Breast epithelium (tissue), 4 donors: ENCODE results near the gene ATP5PF. TPM values are rescaled to one million over a fixed set of nuclear protein-coding genes. Genes with fewer than 3 reads are reported as not detected.
"Not testable (repeated sequence)": the region's sequence is repeated elsewhere in the genome, so short reads cannot be mapped to it uniquely, and the experiment has no call there.

Experiments
- DNase-seq, 2 donors: peaks; one replicate each; pipeline ENCODE4 v3.0.0-alpha.2; 2019; ENCODE audit warnings: low spot score in 2 of 2
- H3K27ac ChIP-seq, 2 donors: fragments of 200-600 bp; sonication (generic) in 1 of 2; one replicate each; pipeline ENCODE4 v1.5.1; 2016 to 2019; ENCODE audit warnings: mild to moderate bottlenecking in 1 of 2
- H3K27me3 ChIP-seq, 2 donors: fragments of 200-600 bp; sonication (generic) in 1 of 2; one replicate each; pipeline versions ENCODE4 v1.5.1 to v1.6.0; 2017 to 2019; ENCODE audit warnings: control low read depth in 1 of 2, mild to moderate bottlenecking in 1 of 2
- H3K36me3 ChIP-seq: fragments of 200-600 bp; one replicate; pipeline ENCODE4 v1.5.1; 2019
- H3K4me1 ChIP-seq, 2 donors: fragments of 200-600 bp; sonication (generic); one replicate each; pipeline ENCODE4 v1.5.1; 2016 to 2019; ENCODE audit warnings: control low read depth in 1 of 2
- H3K4me3 ChIP-seq, 3 donors: fragments of 200-600 bp; sonication (generic); 1 replicate in 2 of 3; 2 replicates in 1 of 3; pipeline ENCODE4 v1.5.1; 2016 to 2019; ENCODE audit warnings: mild to moderate bottlenecking in 3 of 3, moderate library complexity in 2 of 3
- H3K9me3 ChIP-seq, 2 donors: fragments of 200-600 bp; sonication (generic) in 1 of 2; one replicate each; pipeline ENCODE4 v1.5.1; 2016 to 2019; ENCODE audit warnings: control low read depth in 1 of 2
- CTCF ChIP-seq, 3 donors: fragments of 450-650 bp; IDR thresholded peaks; one replicate each; pipeline ENCODE4 v1.5.1; 2016 to 2017; ENCODE audit warnings: antibody characterized with exemption in 3 of 3, mild to moderate bottlenecking in 3 of 3, moderate library complexity in 3 of 3
- POLR2A ChIP-seq: fragments of 450-650 bp; IDR thresholded peaks from one replicate; pipeline ENCODE4 v1.6.1; 2016; ENCODE audit warnings: antibody characterized with exemption, mild to moderate bottlenecking, moderate library complexity
- POLR2AphosphoS5 ChIP-seq, 3 donors: sonication (generic); formaldehyde crosslinking; IDR thresholded peaks; one replicate each; pipeline ENCODE4 v1.6.1; 2017; ENCODE audit warnings: antibody characterized with exemption in 3 of 3
- intact Hi-C: fragments of 100-400 bp; cut with DNase I; formaldehyde crosslinking; loops from one replicate; pipeline ENCODE4 v1.15.1; 2023; ENCODE audit warnings: low total_unique reads
- total RNA-seq, 3 donors: library from RNA; depleted of rRNA; stranded (reverse); fragments of >200 nt; gene quantifications; one replicate each; pipeline ENCODE4 v1.1.0, GENCODE V29; 2016

Gene ATP5PF
- total RNA-seq, 3 donors from 2014 or later = 72.1 to 106 (median 77.3) TPM

DNA sequence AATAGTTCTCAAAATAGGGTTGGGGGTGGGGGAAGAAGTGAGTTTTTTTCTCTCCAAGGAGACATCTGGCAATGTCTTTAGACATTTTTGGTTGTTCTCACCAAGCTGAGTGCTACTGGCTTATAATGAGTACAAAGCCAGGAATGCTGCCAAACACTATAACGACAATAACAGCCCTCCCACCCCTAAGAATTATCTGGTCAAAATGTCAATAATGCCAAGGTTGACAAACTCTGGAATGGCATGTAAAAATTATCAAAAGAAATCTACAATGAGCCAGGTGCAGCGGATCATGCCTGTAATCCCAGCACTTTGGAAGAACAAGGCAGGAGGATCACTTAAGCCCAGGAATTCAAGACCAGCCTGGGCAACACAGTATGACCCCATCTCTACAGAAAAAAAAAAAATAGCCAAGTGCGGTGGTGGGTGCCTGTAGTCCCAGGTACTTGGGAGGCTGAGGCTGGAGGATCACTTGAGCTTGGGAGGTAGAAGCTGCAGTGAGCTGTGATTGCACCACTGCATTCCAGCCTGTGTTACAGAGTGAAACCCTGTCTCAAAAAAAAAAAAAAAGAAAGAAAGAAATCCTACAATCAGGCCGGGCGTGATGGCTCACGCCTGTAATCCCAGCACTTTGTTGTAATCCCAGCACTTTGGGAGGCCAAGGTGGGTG, 2.5 kb downstream of the ATP5PF start:
- peaks cover 5 to 8% of the 10 kb centered on the region in 2 donors for H3K4me1 ChIP-seq

DNA sequence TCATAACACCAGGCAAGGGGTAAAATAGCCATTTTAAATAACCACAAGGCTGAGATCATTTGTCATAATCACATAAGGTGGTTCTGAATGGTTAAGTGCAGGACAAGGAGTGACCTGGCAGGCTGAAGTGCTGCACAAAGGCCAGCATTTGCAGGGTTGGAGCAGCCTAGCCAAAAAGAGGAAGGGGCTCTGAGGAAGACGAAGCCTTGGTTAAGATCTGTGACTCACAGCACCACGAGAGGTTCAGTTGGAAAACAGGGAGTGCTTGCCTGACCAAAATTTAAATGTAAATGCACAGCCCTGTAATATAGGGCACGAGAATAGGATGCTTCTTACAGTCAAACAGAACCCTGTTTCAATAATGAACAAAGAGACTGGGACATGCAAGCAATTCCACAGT, 12.1 kb downstream of the ATP5PF start:
- DNase-seq = no peak
- H3K27me3 ChIP-seq = no peaks in the 10 kb centered on the region
- intact Hi-C loops = no loop called here
- no peak overlapping the region for H3K4me3 ChIP-seq
- H3K36me3 ChIP-seq = no peaks in the 10 kb centered on the region
- H3K9me3 ChIP-seq = no peaks in the 10 kb centered on the region
- H3K27ac ChIP-seq = no peak overlapping the region
- H3K4me1 ChIP-seq = no peaks in the 10 kb centered on the region
- TF ChIP-seq POLR2AphosphoS5 (IDR thresholded peaks at IDR 0.05) (no peak), POLR2A (no peak), CTCF (IDR thresholded peaks at IDR 0.05) (no peak)

More for the DNA sequence above, 2.5 kb downstream of the ATP5PF start:
- H3K36me3 ChIP-seq = no peaks in the 10 kb centered on the region
- no peak for DNase-seq
- no peaks in the 10 kb centered on the region for H3K9me3 ChIP-seq
- intact Hi-C loops = no loop called here
- H3K27ac ChIP-seq = no peak overlapping the region
- H3K4me3 ChIP-seq = no peak overlapping the region
- TF ChIP-seq CTCF (IDR thresholded peaks at IDR 0.05) (no peak), POLR2AphosphoS5 (IDR thresholded peaks at IDR 0.05) (no peak), POLR2A (no peak)
- H3K27me3 ChIP-seq = no peaks in the 10 kb centered on the region

DNA sequence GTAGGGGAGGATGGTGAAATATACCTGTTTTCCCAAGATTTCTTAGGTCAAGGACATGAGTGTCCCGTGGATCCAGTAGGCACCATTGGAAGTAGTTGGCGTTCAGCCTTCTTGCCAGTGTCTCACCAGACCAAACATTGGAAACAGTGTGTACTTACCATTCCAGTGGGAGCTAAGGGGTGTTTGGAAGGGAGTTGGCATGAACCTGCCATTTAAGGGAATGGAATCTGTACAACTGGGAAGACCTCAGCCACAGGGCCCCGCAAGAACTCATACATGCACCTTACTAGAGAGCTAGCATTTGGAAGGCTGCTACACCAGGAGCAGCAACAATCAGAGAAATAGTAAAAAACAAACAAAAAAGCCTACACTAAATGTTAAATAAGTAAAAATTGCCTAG, 12.7 kb downstream of the ATP5PF start:
- no peak overlapping the region for H3K4me3 ChIP-seq
- no peaks in the 10 kb centered on the region for H3K36me3 ChIP-seq
- no peak for DNase-seq

DNA sequence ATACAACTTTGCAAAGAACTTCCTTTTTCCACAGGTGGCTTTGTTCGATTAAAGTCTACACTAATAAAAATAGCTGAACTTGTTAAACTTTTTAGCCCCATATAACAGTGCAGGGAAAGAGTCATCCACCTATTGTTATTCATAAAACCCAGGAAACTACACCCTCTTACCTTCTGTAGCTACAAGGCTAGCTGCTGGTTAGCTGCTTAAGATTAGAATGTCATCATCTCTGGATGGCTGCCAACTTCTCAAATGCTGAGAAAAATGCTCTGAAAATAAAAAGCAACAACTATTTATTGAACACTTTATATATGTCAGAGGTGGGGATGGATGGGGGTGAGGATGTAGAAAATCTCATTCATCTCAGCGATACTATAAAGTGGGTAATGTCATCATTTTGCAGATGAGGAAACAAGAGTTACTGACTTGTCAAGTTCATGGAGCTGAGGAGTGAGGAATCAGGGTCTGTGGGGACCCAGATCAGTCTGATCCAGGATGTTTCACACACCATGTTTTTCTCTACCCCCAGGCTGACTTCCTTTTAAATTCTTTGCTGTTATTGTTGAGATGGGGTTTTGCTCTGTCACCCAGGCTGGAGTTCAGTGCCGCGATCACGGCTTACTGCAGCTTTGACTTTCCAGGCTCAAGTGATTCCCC, 17.1 kb downstream of the ATP5PF start:
- peak overlapping the region in 1 of 2 donors; percentile 8 for H3K27ac ChIP-seq
- no peak for DNase-seq
- no peak for TF ChIP-seq POLR2A
- no peak for TF ChIP-seq CTCF (IDR thresholded peaks at IDR 0.05)
- TF ChIP-seq POLR2AphosphoS5 (IDR thresholded peaks at IDR 0.05) = no peak
- H3K9me3 ChIP-seq = no peaks in the 10 kb centered on the region
- H3K4me1 ChIP-seq = no peaks in the 10 kb centered on the region
- intact Hi-C loops = no loop called here
- no peaks in the 10 kb centered on the region for H3K36me3 ChIP-seq
- no peaks in the 10 kb centered on the region for H3K27me3 ChIP-seq
- no peak overlapping the region for H3K4me3 ChIP-seq

More for the DNA sequence above, 12.7 kb downstream of the ATP5PF start:
- H3K27ac ChIP-seq = no peak overlapping the region
- no peaks in the 10 kb centered on the region for H3K27me3 ChIP-seq
- no peak for TF ChIP-seq POLR2A
- TF ChIP-seq POLR2AphosphoS5 (IDR thresholded peaks at IDR 0.05) = no peak
- H3K4me1 ChIP-seq = no peaks in the 10 kb centered on the region
- intact Hi-C loops = no loop called here
- no peaks in the 10 kb centered on the region for H3K9me3 ChIP-seq

DNA sequence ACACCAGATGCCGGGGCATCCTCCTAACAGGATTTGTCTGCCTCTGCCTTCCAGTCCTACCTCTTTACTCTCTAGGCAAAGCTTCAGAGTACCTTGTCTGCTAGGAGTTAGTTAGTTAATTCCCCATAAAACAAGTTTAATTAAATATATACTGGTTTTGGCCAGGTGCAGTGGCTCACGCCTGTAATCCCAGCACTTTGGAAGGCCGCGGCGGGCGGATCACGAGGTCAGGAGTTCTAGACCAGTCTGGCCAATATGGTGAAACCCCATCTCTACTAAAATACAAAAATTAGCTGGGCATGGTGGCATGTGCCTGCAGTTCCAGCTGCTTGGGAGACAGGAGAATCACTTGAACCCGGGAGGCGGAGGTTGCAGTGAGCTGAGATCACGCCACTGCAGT, 20.6 kb downstream of the ATP5PF start:
- H3K27me3 ChIP-seq, H3K4me1 ChIP-seq, intact Hi-C loops, H3K36me3 ChIP-seq, DNase-seq, H3K9me3 ChIP-seq, H3K27ac ChIP-seq, H3K4me3 ChIP-seq: not testable (repeated sequence)

DNA sequence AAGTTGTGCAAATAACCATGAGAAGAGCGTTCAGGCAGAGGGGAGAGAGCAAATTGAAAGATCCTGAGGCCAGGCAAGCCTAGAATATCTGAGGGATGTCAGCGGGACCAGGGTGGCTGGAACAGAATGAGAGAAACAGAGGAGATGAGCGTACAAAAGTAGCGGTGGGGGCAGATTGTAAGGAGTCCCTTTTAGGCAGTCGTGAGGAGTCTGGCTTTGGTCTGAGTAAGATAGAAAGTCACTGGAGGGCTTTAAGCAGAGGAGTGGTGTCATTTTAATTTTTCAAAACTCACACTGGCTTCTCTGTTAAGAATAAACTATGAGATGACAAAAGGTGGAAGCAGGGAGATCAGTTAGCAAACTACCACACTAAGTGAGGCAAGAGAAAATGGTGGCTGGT, 24.2 kb downstream of the ATP5PF start:
- Histone ChIP-seq H3K9me3 (no peaks in the 10 kb centered on the region), H3K4me3 (no peak overlapping the region), H3K36me3 (peaks cover 5% of the 10 kb centered on the region), H3K4me1 (no peaks in the 10 kb centered on the region), H3K27me3 (no peaks in the 10 kb centered on the region), H3K27ac (no peak overlapping the region)
- TF ChIP-seq CTCF (IDR thresholded peaks at IDR 0.05) = no peak
- TF ChIP-seq POLR2AphosphoS5 (IDR thresholded peaks at IDR 0.05) = no peak
- TF ChIP-seq POLR2A = no peak
- intact Hi-C loops = no loop called here
- DNase-seq = no peak
